Melanocyte of skin (primary cell): ENCODE results near the gene SLC7A11. TPM values are rescaled to one million over a fixed set of nuclear protein-coding genes. Genes with fewer than 3 reads are reported as not detected.

Experiments used
- total RNA-seq, 2 donors: library from RNA; depleted of rRNA; stranded (reverse); fragments of >200 nt; gene quantifications; 2 replicates each; pipeline ENCODE4 v1.2.3, GENCODE V29; 2012

SLC7A11 gene
- total RNA-seq: 100 to 1,000 TPM; 179 to 182 TPM

GRCh38 chr4:138242076-138242833 lies at the start of gene SLC7A11:
SLC7A11 (minus strand) TSS chr4:138242349; CDS start chr4:138242069, 280 bp downstream.

